Thyroid gland (tissue), 4 donors: ENCODE results near the gene CPNE4. TPM values are rescaled to one million over a fixed set of nuclear protein-coding genes. Genes with fewer than 3 reads are reported as not detected.
"Not testable (repeated sequence)": the region's sequence is repeated elsewhere in the genome, so short reads cannot be mapped to it uniquely, and the experiment has no call there.

ENCODE experiments used
- DNase-seq, 2 donors: peaks; one replicate each; pipeline ENCODE4 v3.0.0-alpha.2; 2019
- H3K27ac ChIP-seq, 3 donors: fragments of 200-600 bp; sonication (generic); 1 replicate in 2 of 3; 2 replicates in 1 of 3; pipeline ENCODE4 v1.5.1; 2016 to 2019; ENCODE audit warnings: mild to moderate bottlenecking in 1 of 3, moderate library complexity in 1 of 3
- H3K27me3 ChIP-seq: fragments of 200-600 bp; sonication (generic); one replicate; pipeline ENCODE4 v1.5.1; 2019
- H3K36me3 ChIP-seq, 2 donors: fragments of 200-600 bp; sonication (generic); one replicate each; pipeline ENCODE4 v1.5.1; 2016 to 2019
- H3K4me1 ChIP-seq, 2 donors: fragments of 200-600 bp; sonication (generic); one replicate each; pipeline ENCODE4 v1.5.1; 2017 to 2019
- H3K4me3 ChIP-seq, 3 donors: fragments of 200-600 bp; sonication (generic); replicated peaks in 1 of 3; 1 replicate in 2 of 3; 2 replicates in 1 of 3; pipeline ENCODE4 v1.5.1; 2016; ENCODE audit warnings: mild to moderate bottlenecking in 1 of 3
- H3K9me3 ChIP-seq: fragments of 200-600 bp; sonication (generic); one replicate; pipeline ENCODE4 v1.5.1; 2017
- CTCF ChIP-seq, 6 experiments: fragments of 200-600 bp in 3 of 6; fragments of 450-650 bp in 3 of 6; sonication (generic) in 3 of 6; IDR thresholded peaks; one replicate each; pipeline ENCODE4 v1.5.1; 2016 to 2019; ENCODE audit warnings: antibody characterized with exemption in 6 of 6, mild to moderate bottlenecking in 2 of 6, inconsistent platforms in 1 of 6, moderate library complexity in 1 of 6
- POLR2A ChIP-seq, 2 donors: fragments of 450-650 bp; IDR thresholded peaks; one replicate each; pipeline ENCODE4 v1.6.1; 2017; ENCODE audit warnings: antibody characterized with exemption in 2 of 2, mild to moderate bottlenecking in 2 of 2, moderate library complexity in 1 of 2
- WGBS, 2 donors: methylation state at CpG; one replicate each; pipeline ENCODE4 v1.1.5; 2017; 5-methylcytosine and 5-hydroxymethylcytosine counted together
- intact Hi-C: fragments of 100-400 bp; cut with DNase I; formaldehyde crosslinking; loops from one replicate; pipeline ENCODE4 v1.15.1; 2023
- total RNA-seq, 4 donors: library from RNA; depleted of rRNA; stranded (reverse); fragments of >200 nt; gene quantifications; one replicate each; pipeline ENCODE4 v1.2.3, GENCODE V29; 2016

Gene CPNE4
- total RNA-seq, 4 donors from 2014 or later, result not detected

DNA sequence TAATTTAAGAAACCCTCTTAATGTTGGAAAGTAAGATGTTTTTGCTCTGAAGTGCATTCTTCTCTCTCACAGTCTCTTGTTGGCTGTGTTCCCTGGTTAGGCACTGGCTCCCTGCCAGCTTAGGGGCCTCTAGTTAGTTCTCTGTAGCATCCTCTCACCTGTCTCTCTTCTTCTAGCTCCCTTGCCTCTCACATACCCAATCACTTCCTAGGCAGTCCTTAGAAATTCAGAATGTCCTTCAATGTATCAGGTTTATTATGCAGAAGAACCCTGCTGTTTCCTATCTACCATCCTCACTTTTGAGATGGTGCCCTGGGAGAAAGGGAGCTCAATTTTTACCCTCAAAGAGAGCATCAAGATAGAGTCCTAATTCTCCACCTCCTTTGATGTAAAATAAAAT, 36.2 kb upstream of the CPNE4 start:
- TF ChIP-seq POLR2A (IDR thresholded peaks at IDR 0.05), result no peak
- TF ChIP-seq CTCF (IDR thresholded peaks at IDR 0.05), result no peak
- Histone ChIP-seq H3K4me3 (no peak overlapping the region), H3K27me3 (no peaks in the 10 kb centered on the region), H3K27ac (no peak overlapping the region), H3K4me1 (no peaks in the 10 kb centered on the region), H3K36me3 (no peaks in the 10 kb centered on the region), H3K9me3 (no peaks in the 10 kb centered on the region)
- DNase-seq, result peak; percentile 65 to 75
- intact Hi-C loops, result no loop called here

- WGBS, 2 donors, result 6 to 12% methylated on average over 3 to 4 of the region's 4 CpGs
- TF ChIP-seq CTCF (IDR thresholded peaks at IDR 0.05), result no peak
- Histone ChIP-seq H3K4me3 (no peak overlapping the region), H3K27me3 (no peaks in the 10 kb centered on the region), H3K4me1 (no peaks in the 10 kb centered on the region), H3K27ac (no peak overlapping the region), H3K9me3 (no peaks in the 10 kb centered on the region), H3K36me3 (no peaks in the 10 kb centered on the region)
- intact Hi-C loops, result no loop called here
- no peak for DNase-seq
Measured at GRCh38 chr3:132064114-132064513, 29.3 kb upstream of the CPNE4 start.

DNA sequence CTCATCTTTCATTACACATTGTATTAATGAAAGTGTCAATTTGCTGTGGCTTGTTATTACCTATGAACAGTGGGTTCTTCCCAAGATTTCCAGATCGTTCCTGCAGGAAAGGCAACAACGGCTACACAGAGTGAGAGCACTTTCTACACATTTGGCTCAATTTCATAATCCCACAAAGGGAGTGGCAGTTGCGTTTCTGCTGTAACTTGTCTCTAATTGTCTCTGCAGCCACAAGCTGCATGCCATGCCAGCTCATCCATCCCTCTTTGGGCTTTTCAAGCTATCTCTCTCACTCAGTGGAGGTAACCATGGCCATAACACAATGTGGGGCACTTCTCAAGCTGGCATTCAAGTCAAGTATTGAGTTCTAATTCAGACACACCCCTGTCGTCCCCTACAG, 27.7 kb upstream of the CPNE4 start:
- no peaks in the 10 kb centered on the region for H3K36me3 ChIP-seq
- TF ChIP-seq POLR2A (IDR thresholded peaks at IDR 0.05) (no peak), CTCF (IDR thresholded peaks at IDR 0.05) (no peak)
- no peaks in the 10 kb centered on the region for H3K4me1 ChIP-seq
- no peak overlapping the region for H3K4me3 ChIP-seq
- 90 to 92% methylated on average over 4 of the region's 4 CpGs for WGBS, 2 donors
- H3K27me3 ChIP-seq, result no peaks in the 10 kb centered on the region
- no peaks in the 10 kb centered on the region for H3K9me3 ChIP-seq
- no peak overlapping the region for H3K27ac ChIP-seq
- no peak for DNase-seq
- intact Hi-C loops, result no loop called here

- no peaks in the 10 kb centered on the region for H3K36me3 ChIP-seq
- TF ChIP-seq CTCF (IDR thresholded peaks at IDR 0.05) (no peak), POLR2A (IDR thresholded peaks at IDR 0.05) (no peak)
- no peaks in the 10 kb centered on the region for H3K27me3 ChIP-seq
- no peaks in the 10 kb centered on the region for H3K4me1 ChIP-seq
- DNase-seq, result no peak
- no peak overlapping the region for H3K4me3 ChIP-seq
- H3K27ac ChIP-seq, result no peak overlapping the region
- intact Hi-C loops, result no loop called here
- 86% methylated on average over 1 of the region's 1 CpG for WGBS, 2 donors
- no peaks in the 10 kb centered on the region for H3K9me3 ChIP-seq
Measured at GRCh38 chr3:132055872-132056271, 21.1 kb upstream of the CPNE4 start.

- Histone ChIP-seq H3K27me3 (no peaks in the 10 kb centered on the region), H3K9me3 (no peaks in the 10 kb centered on the region), H3K27ac (no peak overlapping the region), H3K4me3 (no peak overlapping the region), H3K4me1 (no peaks in the 10 kb centered on the region), H3K36me3 (no peaks in the 10 kb centered on the region)
- DNase-seq, result no peak
- 22 to 23% methylated on average over 1 of the region's 1 CpG for WGBS, 2 donors
- no peak for TF ChIP-seq CTCF (IDR thresholded peaks at IDR 0.05)
- no peak for TF ChIP-seq POLR2A (IDR thresholded peaks at IDR 0.05)
- intact Hi-C loops, result no loop called here
Measured at GRCh38 chr3:132047209-132047608, 12.4 kb upstream of the CPNE4 start.

DNA sequence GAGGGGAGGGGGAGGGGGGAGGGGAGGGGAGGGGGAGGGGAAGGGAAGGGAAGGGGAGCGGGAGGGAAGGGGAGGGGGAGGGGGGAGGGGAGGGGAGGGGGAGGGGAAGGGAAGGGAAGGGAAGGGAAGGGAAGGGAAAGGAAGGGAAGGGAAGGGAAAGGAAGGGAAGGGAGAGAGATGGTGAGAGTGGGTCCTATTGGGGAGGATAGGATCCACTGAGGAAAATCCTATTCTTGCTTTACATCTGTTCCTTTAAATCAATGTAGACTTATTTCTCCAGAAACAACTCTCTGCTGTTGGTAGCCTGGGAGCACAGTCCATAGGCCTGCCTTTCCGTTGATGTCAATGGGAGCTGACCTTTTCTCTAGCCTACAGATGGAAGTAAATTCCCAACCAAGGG, 10.1 kb upstream of the CPNE4 start:
- intact Hi-C loops, H3K27ac ChIP-seq, H3K4me3 ChIP-seq, H3K9me3 ChIP-seq, H3K4me1 ChIP-seq, H3K27me3 ChIP-seq, H3K36me3 ChIP-seq, DNase-seq: not testable (repeated sequence)
- 82 to 91% methylated on average over 1 to 2 of the region's 2 CpGs for WGBS, 2 donors
